Activated CD8-positive, alpha-beta T cell treated with anti-CD3 and anti-CD28 coated beads, Interleukin-2, amount 10 ng/mL, durations not matched to agents 7 days and 5 days (primary cell): ENCODE data around the gene TMEM8B. TPM values are rescaled to one million over a fixed set of nuclear protein-coding genes. Genes with fewer than 3 reads are reported as not detected.
"Not testable (repeated sequence)": the region's sequence is repeated elsewhere in the genome, so short reads cannot be mapped to it uniquely, and the experiment has no call there.

Source experiments
- ATAC-seq: fragments of 150-1000 bp; cut with Tn5 transposase; one replicate; pipeline ENCODE4 v1.10.0; 2021; ENCODE audit warnings: moderate library complexity
- CTCF ChIA-PET: fragments of 350-600 bp; sonication (Branson Sonifier 250); formaldehyde crosslinking; loops from one replicate; lab custom pipeline; 2021; ENCODE audit warnings: antibody characterized with exemption; lab: Charles Lee
- POLR2A ChIA-PET: fragments of 350-600 bp; sonication (Branson Sonifier 250); formaldehyde crosslinking; loops from one replicate; lab custom pipeline; 2021; ENCODE audit warnings: antibody characterized with exemption; lab: Charles Lee
- DNase-seq: peaks from one replicate; pipeline ENCODE4 v3.0.0-alpha.2; 2020
- H3K27ac Mint-ChIP-seq: one replicate; pipeline ENCODE4 v1.8.0; 2021; ENCODE audit warnings: mild to moderate bottlenecking, mixed read lengths
- H3K27me3 Mint-ChIP-seq: one replicate; pipeline ENCODE4 v1.8.0; 2021; ENCODE audit warnings: low read depth, mixed read lengths
- H3K36me3 Mint-ChIP-seq: one replicate; pipeline ENCODE4 v1.8.0; 2021; ENCODE audit warnings: low read depth, mixed read lengths
- H3K4me1 Mint-ChIP-seq: one replicate; pipeline ENCODE4 v1.8.0; 2021; ENCODE audit warnings: low read depth, mixed read lengths
- H3K4me3 Mint-ChIP-seq: one replicate; pipeline ENCODE4 v1.8.0; 2021; ENCODE audit warnings: mild to moderate bottlenecking, mixed read lengths
- H3K9me3 Mint-ChIP-seq: one replicate; pipeline ENCODE4 v1.8.0; 2022; ENCODE audit warnings: mixed read lengths; ENCODE audit not compliant: insufficient read depth
- total RNA-seq, 2 experiments: library from RNA; stranded (reverse); gene quantifications; one replicate each; pipeline ENCODE4 v1.2.3, GENCODE V29; 2021

Gene TMEM8B
- total RNA-seq, 2 experiments from 2014 or later = 1.6 to 2.3 TPM

DNA sequence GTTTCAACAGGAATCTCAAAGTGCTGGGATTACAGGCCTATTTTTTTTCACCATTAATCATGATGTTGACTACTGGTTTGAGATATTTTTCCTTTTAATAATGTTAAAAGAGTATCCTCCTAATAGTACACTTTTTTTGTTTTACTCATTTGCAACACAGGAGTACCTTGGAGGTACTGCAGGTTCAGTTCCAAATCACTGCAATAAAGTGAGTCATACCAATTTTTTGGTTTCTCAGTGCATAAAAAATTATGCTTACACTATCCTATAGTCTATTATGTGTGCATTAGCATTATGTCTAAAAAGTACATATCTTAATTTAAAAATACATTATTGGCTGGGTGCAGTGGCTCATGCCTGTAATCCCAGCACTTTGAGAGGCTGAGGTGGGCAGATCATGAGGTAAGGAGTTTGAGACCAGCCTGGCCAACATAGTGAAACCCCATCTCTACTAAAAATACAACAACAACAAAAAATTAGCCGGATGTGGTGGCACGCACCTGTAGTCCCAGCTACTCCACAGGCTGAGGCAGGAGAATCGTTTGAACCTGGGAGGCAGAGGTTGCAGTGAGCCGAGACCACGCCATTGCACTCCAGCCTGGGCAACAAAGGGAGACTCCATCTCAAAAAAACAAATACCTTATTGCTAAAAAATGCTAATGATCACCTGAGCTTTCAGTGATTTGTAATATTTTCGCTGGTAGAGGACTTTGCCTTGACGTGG, 68.5 kb downstream of the TMEM8B start:
- H3K36me3 Mint-ChIP-seq, H3K9me3 Mint-ChIP-seq, H3K27ac Mint-ChIP-seq, DNase-seq, POLR2A ChIA-PET, H3K4me3 Mint-ChIP-seq, ATAC-seq, H3K4me1 Mint-ChIP-seq: not testable (repeated sequence)
- H3K27me3 Mint-ChIP-seq = peaks cover 36% of the 10 kb centered on the region
- CTCF ChIA-PET = interaction anchor here (1.5 to 6.0 kb wide), 7 partner anchors 13 to 109 kb away, joined by 4 to 32 read pairs (median 8); no protein-coding TSS in a partner anchor

GRCh38 chr9:35898337-35898736, 69.3 kb downstream of the TMEM8B start:
- Mint-ChIP-seq H3K9me3 (no peaks in the 10 kb centered on the region), H3K36me3 (no peaks in the 10 kb centered on the region), H3K4me1 (peaks cover 3% of the 10 kb centered on the region), H3K27ac (no peak overlapping the region), H3K4me3 (no peak overlapping the region), H3K27me3 (peaks cover 31% of the 10 kb centered on the region)
- CTCF ChIA-PET = interaction anchor here (0.7 to 6.0 kb wide), 8 partner anchors 13 to 125 kb away, joined by 3 to 32 read pairs (median 6); no protein-coding TSS in a partner anchor
- POLR2A ChIA-PET = no interaction called here
- DNase-seq (no peak), ATAC-seq (no peak)

DNA sequence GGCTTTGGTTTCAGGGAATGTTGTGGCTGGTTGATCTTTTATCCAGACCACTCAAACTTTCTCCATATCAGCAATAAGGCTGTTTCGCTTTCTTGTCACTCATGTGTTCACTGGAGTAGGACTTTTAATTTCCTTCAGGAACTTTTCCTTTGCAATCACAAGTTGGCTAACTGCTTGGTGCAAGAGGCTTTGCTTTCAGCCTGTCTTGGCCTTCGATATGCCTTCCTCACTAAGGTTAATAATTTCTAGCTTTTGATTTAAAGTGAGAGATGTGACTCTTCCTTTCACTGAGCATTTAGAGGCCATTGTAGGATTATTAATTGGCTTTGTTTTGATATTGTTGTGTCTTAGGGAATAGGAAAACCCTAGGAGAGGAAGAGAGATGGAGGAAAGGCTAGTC, 70.0 kb downstream of the TMEM8B start:
- ChIA-PET CTCF (interaction anchor here (0.7 to 6.0 kb wide), 9 partner anchors 12 to 125 kb away, joined by 3 to 32 read pairs (median 5); no protein-coding TSS in a partner anchor), POLR2A (no interaction called here)
- peaks cover 4% of the 10 kb centered on the region for H3K4me1 Mint-ChIP-seq
- H3K27ac Mint-ChIP-seq = no peak overlapping the region
- H3K4me3 Mint-ChIP-seq = no peak overlapping the region
- H3K27me3 Mint-ChIP-seq = peaks cover 25% of the 10 kb centered on the region
- no peak for ATAC-seq
- H3K36me3 Mint-ChIP-seq = no peaks in the 10 kb centered on the region
- no peaks in the 10 kb centered on the region for H3K9me3 Mint-ChIP-seq
- DNase-seq = no peak

DNA sequence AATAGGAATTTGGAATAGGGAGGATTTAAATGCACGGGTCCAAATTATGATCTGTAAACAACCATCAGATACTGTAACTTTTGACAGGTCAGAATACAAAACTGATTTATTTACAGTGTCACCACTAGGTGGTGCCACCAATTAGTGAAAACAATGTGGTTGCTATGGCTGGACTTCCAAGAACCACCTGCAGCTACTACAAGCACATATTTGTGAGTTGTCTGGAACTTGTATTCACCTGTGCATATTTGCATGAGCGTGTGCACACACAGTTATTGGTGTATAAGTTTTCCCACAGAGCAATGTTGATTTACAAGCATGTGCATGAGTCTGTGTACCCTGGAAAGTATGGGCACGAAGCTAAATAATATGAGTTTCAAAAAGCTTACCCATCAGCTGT, 74.0 kb downstream of the TMEM8B start:
- DNase-seq (peak; percentile 64), ATAC-seq (peak; percentile 74)
- no peak overlapping the region for H3K4me3 Mint-ChIP-seq
- no peaks in the 10 kb centered on the region for H3K36me3 Mint-ChIP-seq
- CTCF ChIA-PET = interaction anchor here (0.8 to 3.8 kb wide), 34 partner anchors 8 to 328 kb away, joined by 3 to 59 read pairs (median 4); no protein-coding TSS in a partner anchor
- peaks cover 10% of the 10 kb centered on the region for H3K4me1 Mint-ChIP-seq
- no peak overlapping the region for H3K27ac Mint-ChIP-seq
- no peaks in the 10 kb centered on the region for H3K9me3 Mint-ChIP-seq
- peaks cover 10% of the 10 kb centered on the region for H3K27me3 Mint-ChIP-seq
- POLR2A ChIA-PET = no interaction called here

- Mint-ChIP-seq H3K4me1 (peaks cover 22% of the 10 kb centered on the region), H3K36me3 (no peaks in the 10 kb centered on the region), H3K9me3 (no peaks in the 10 kb centered on the region), H3K4me3 (no peak overlapping the region), H3K27ac (no peak overlapping the region), H3K27me3 (peaks cover 6% of the 10 kb centered on the region)
- DNase-seq = no peak
- ATAC-seq = no peak
- POLR2A ChIA-PET = no interaction called here
- CTCF ChIA-PET = interaction anchor here (1.3 to 3.8 kb wide), 3 partner anchors 36 to 50 kb away, joined by 4 to 59 read pairs (median 37); no protein-coding TSS in a partner anchor
Measured at GRCh38 chr9:35904338-35904737, 75.3 kb downstream of the TMEM8B start.

GRCh38 chr9:35905051-35905781, 76.2 kb downstream of the TMEM8B start:
- no peak overlapping the region for H3K4me3 Mint-ChIP-seq
- ChIA-PET POLR2A (no interaction called here), CTCF (interaction anchor here (1.3 to 3.8 kb wide), 2 partner anchors 35 to 49 kb away, joined by 4 to 37 read pairs; no protein-coding TSS in a partner anchor)
- peaks cover 6% of the 10 kb centered on the region for H3K27me3 Mint-ChIP-seq
- ATAC-seq = no peak
- no peaks in the 10 kb centered on the region for H3K36me3 Mint-ChIP-seq
- H3K27ac Mint-ChIP-seq = no peak overlapping the region
- H3K9me3 Mint-ChIP-seq = no peaks in the 10 kb centered on the region
- no peak for DNase-seq
- H3K4me1 Mint-ChIP-seq = peaks cover 27% of the 10 kb centered on the region

DNA sequence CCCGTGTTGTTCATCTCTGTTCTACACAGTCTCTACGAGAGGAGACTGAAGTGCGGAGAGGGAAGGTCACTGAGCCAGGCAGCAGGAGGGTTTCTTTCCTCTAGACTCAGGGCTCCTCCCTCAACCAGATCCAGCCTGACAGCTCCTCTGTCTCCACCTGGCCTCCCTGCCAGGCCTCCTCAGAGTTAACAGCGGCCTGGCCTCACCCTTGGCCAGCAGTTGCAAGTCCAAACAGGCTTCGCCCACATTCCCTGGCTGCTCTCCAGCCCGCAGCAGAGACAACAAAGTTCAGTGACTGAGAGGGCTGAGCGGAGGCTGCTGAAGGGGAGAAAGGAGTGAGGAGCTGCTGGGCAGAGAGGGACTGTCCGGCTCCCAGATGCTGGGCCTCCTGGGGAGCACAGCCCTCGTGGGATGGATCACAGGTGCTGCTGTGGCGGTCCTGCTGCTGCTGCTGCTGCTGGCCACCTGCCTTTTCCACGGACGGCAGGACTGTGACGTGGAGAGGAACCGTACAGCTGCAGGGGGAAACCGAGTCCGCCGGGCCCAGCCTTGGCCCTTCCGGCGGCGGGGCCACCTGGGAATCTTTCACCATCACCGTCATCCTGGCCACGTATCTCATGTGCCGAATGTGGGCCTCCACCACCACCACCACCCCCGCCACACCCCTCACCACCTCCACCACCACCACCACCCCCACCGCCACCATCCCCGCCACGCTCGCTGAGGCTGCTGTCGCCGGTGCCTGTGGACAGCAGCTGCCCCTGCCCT, 77.1 kb downstream of the TMEM8B start, which contains the start of gene HRCT1:
TSS of gene HRCT1 (plus strand) at position 291 of the 768 bp plus-strand sequence. CDS start at position 377, 86 bp downstream.
- Mint-ChIP-seq H3K4me1 (peaks cover 36% of the 10 kb centered on the region), H3K9me3 (no peaks in the 10 kb centered on the region), H3K27ac (no peak within 1 kb of the TSS), H3K36me3 (no peaks in the 10 kb centered on the region), H3K27me3 (peaks cover 2% of the 10 kb centered on the region), H3K4me3 (no peak within 1 kb of the TSS)
- ATAC-seq (no peak), DNase-seq (no peak)
- POLR2A ChIA-PET = no interaction called here
- CTCF ChIA-PET = interaction anchor here (1.7 kb wide), 1 partner anchor 116 kb away, joined by 3 read pairs; no protein-coding TSS in a partner anchor

- CTCF ChIA-PET = interaction anchor here (0.7 to 1.7 kb wide), 3 partner anchors 38 to 117 kb away, joined by 3 to 4 read pairs (median 3); no protein-coding TSS in a partner anchor
- ATAC-seq (no peak), DNase-seq (no peak)
- POLR2A ChIA-PET = no interaction called here
- Mint-ChIP-seq H3K9me3 (no peaks in the 10 kb centered on the region), H3K36me3 (no peaks in the 10 kb centered on the region), H3K4me3 (no peak overlapping the region), H3K27ac (peak overlapping the region; percentile 58), H3K4me1 (peaks cover 45% of the 10 kb centered on the region), H3K27me3 (no peaks in the 10 kb centered on the region)
Measured at GRCh38 chr9:35906923-35907699, 78.1 kb downstream of the TMEM8B start.

GRCh38 chr9:35907711-35908503, 78.9 kb downstream of the TMEM8B start:
- Mint-ChIP-seq H3K27ac (peak overlapping the region; percentile 58), H3K4me1 (peaks cover 45% of the 10 kb centered on the region), H3K36me3 (no peaks in the 10 kb centered on the region), H3K4me3 (no peak overlapping the region), H3K9me3 (no peaks in the 10 kb centered on the region), H3K27me3 (no peaks in the 10 kb centered on the region)
- ATAC-seq = no peak
- POLR2A ChIA-PET = no interaction called here
- CTCF ChIA-PET = interaction anchor here (1.0 to 1.7 kb wide), 2 partner anchors 37 to 118 kb away, joined by 3 to 4 read pairs; no protein-coding TSS in a partner anchor
- DNase-seq = no peak

GRCh38 chr9:35908504-35909125, 79.6 kb downstream of the TMEM8B start:
- Mint-ChIP-seq H3K4me1 (peaks cover 42% of the 10 kb centered on the region), H3K27ac (peak overlapping the region; percentile 15)
- no peak for ATAC-seq

More at GRCh38 chr9:35908504-35909125, 79.6 kb downstream of the TMEM8B start:
- ChIA-PET CTCF (interaction anchor here (1.1 kb wide), 1 partner anchor 26 kb away, joined by 3 read pairs; no protein-coding TSS in a partner anchor), POLR2A (no interaction called here)
- no peaks in the 10 kb centered on the region for H3K27me3 Mint-ChIP-seq
- no peak overlapping the region for H3K4me3 Mint-ChIP-seq
- DNase-seq = no peak
- H3K9me3 Mint-ChIP-seq = no peaks in the 10 kb centered on the region
- no peaks in the 10 kb centered on the region for H3K36me3 Mint-ChIP-seq
